ENCODE results near the gene NARS2. TPM values are rescaled to one million over a fixed set of nuclear protein-coding genes. Genes with fewer than 3 reads are reported as not detected.

The NARS2 gene
- total and polyA plus RNA-seq, 2 donors, result 25.0 to 30.1 TPM

- H3K27me3 ChIP-seq (ENCODE audit: control insufficient read depth in 2 of 2, insufficient read depth in 1 of 2, low read length in 1 of 2), result no peaks in the 10 kb centered on the region
- H3K36me3 ChIP-seq (ENCODE audit: control insufficient read depth in 2 of 2, insufficient read depth in 2 of 2, low read length in 1 of 2), result no peaks in the 10 kb centered on the region
- peaks cover 3 to 7% of the 10 kb centered on the region in 2 donors for H3K4me1 ChIP-seq (ENCODE audit: control insufficient read depth in 2 of 2, insufficient read depth in 2 of 2, low read length in 2 of 2)
- H3K9me3 ChIP-seq (ENCODE audit: control insufficient read depth in 2 of 2, insufficient read depth in 1 of 2, low read length in 1 of 2), result no peaks in the 10 kb centered on the region
- DNase-seq (ENCODE audit: low read depth in 6 of 9, low spot score in 9 of 9), result no peak
- no peak overlapping the region for H3K4me3 ChIP-seq (ENCODE audit: low read length in 2 of 2)
- H3K27ac ChIP-seq (ENCODE audit: low read depth in 1 of 2, low read length in 1 of 2), result no peak overlapping the region
These were observed 77.4 kb downstream of the NARS2 start for GRCh38 chr11:78497293-78497692.

GRCh38 chr11:78493413-78493975, 81.2 kb downstream of the NARS2 start:
- H3K27me3 ChIP-seq (ENCODE audit: control insufficient read depth in 2 of 2, insufficient read depth in 1 of 2, low read length in 1 of 2), result no peaks in the 10 kb centered on the region
- H3K9me3 ChIP-seq (ENCODE audit: control insufficient read depth in 2 of 2, insufficient read depth in 1 of 2, low read length in 1 of 2), result no peaks in the 10 kb centered on the region
- no peak overlapping the region for H3K27ac ChIP-seq (ENCODE audit: low read depth in 1 of 2, low read length in 1 of 2)
- peaks cover 3 to 7% of the 10 kb centered on the region in 2 donors for H3K4me1 ChIP-seq (ENCODE audit: control insufficient read depth in 2 of 2, insufficient read depth in 2 of 2, low read length in 2 of 2)
- WGBS, result 78% methylated on average over 3 of the region's 3 CpGs
- no peak overlapping the region for H3K4me3 ChIP-seq (ENCODE audit: low read length in 2 of 2)
- H3K36me3 ChIP-seq (ENCODE audit: control insufficient read depth in 2 of 2, insufficient read depth in 2 of 2, low read length in 1 of 2), result peaks cover 0 to 2% of the 10 kb centered on the region in 2 donors
- DNase-seq (ENCODE audit: low read depth in 6 of 9, low spot score in 9 of 9), result peak in 2 of 9 donors; percentile 4 to 42

GRCh38 chr11:78492973-78493372, 81.7 kb downstream of the NARS2 start:
- WGBS, result 90% methylated on average over 6 of the region's 6 CpGs
- no peak for DNase-seq (ENCODE audit: low read depth in 6 of 9, low spot score in 9 of 9)

GRCh38 chr11:78489184-78489583, 85.5 kb downstream of the NARS2 start:
- Histone ChIP-seq H3K27me3 (ENCODE audit: control insufficient read depth in 2 of 2, insufficient read depth in 1 of 2, low read length in 1 of 2) (no peaks in the 10 kb centered on the region), H3K4me3 (ENCODE audit: low read length in 2 of 2) (no peak overlapping the region), H3K9me3 (ENCODE audit: control insufficient read depth in 2 of 2, insufficient read depth in 1 of 2, low read length in 1 of 2) (no peaks in the 10 kb centered on the region), H3K36me3 (ENCODE audit: control insufficient read depth in 2 of 2, insufficient read depth in 2 of 2, low read length in 1 of 2) (peaks cover 0 to 5% of the 10 kb centered on the region in 2 donors), H3K27ac (ENCODE audit: low read depth in 1 of 2, low read length in 1 of 2) (no peak overlapping the region), H3K4me1 (ENCODE audit: control insufficient read depth in 2 of 2, insufficient read depth in 2 of 2, low read length in 2 of 2) (peaks cover 3% of the 10 kb centered on the region in 2 donors)
- DNase-seq (ENCODE audit: low read depth in 6 of 9, low spot score in 9 of 9), result no peak

More at GRCh38 chr11:78492973-78493372, 81.7 kb downstream of the NARS2 start:
- Histone ChIP-seq H3K4me3 (ENCODE audit: low read length in 2 of 2) (no peak overlapping the region), H3K27me3 (ENCODE audit: control insufficient read depth in 2 of 2, insufficient read depth in 1 of 2, low read length in 1 of 2) (no peaks in the 10 kb centered on the region), H3K4me1 (ENCODE audit: control insufficient read depth in 2 of 2, insufficient read depth in 2 of 2, low read length in 2 of 2) (peaks cover 3 to 7% of the 10 kb centered on the region in 2 donors), H3K27ac (ENCODE audit: low read depth in 1 of 2, low read length in 1 of 2) (no peak overlapping the region), H3K9me3 (ENCODE audit: control insufficient read depth in 2 of 2, insufficient read depth in 1 of 2, low read length in 1 of 2) (no peaks in the 10 kb centered on the region), H3K36me3 (ENCODE audit: control insufficient read depth in 2 of 2, insufficient read depth in 2 of 2, low read length in 1 of 2) (peaks cover 0 to 2% of the 10 kb centered on the region in 2 donors)

GRCh38 chr11:78478536-78478935, 96.1 kb downstream of the NARS2 start:
- no peak overlapping the region for H3K27ac ChIP-seq (ENCODE audit: low read depth in 1 of 2, low read length in 1 of 2)
- no peaks in the 10 kb centered on the region for H3K9me3 ChIP-seq (ENCODE audit: control insufficient read depth in 2 of 2, insufficient read depth in 1 of 2, low read length in 1 of 2)
- DNase-seq (ENCODE audit: low read depth in 6 of 9, low spot score in 9 of 9), result no peak
- 100% methylated on average over 2 of the region's 2 CpGs for WGBS
- H3K4me3 ChIP-seq (ENCODE audit: low read length in 2 of 2), result no peak overlapping the region
- no peaks in the 10 kb centered on the region for H3K27me3 ChIP-seq (ENCODE audit: control insufficient read depth in 2 of 2, insufficient read depth in 1 of 2, low read length in 1 of 2)
- H3K36me3 ChIP-seq (ENCODE audit: control insufficient read depth in 2 of 2, insufficient read depth in 2 of 2, low read length in 1 of 2), result peaks cover 2 to 13% of the 10 kb centered on the region in 2 donors
- no peaks in the 10 kb centered on the region for H3K4me1 ChIP-seq (ENCODE audit: control insufficient read depth in 2 of 2, insufficient read depth in 2 of 2, low read length in 2 of 2)

- no peak for DNase-seq (ENCODE audit: low read depth in 6 of 9, low spot score in 9 of 9)
These were observed 98.6 kb downstream of the NARS2 start for GRCh38 chr11:78476066-78476465.

GRCh38 chr11:78474451-78474850, 100.2 kb downstream of the NARS2 start:
- Histone ChIP-seq H3K27ac (ENCODE audit: low read depth in 1 of 2, low read length in 1 of 2) (no peak overlapping the region), H3K9me3 (ENCODE audit: control insufficient read depth in 2 of 2, insufficient read depth in 1 of 2, low read length in 1 of 2) (no peaks in the 10 kb centered on the region), H3K4me3 (ENCODE audit: low read length in 2 of 2) (no peak overlapping the region), H3K36me3 (ENCODE audit: control insufficient read depth in 2 of 2, insufficient read depth in 2 of 2, low read length in 1 of 2) (peaks cover 2 to 13% of the 10 kb centered on the region in 2 donors), H3K4me1 (ENCODE audit: control insufficient read depth in 2 of 2, insufficient read depth in 2 of 2, low read length in 2 of 2) (no peaks in the 10 kb centered on the region), H3K27me3 (ENCODE audit: control insufficient read depth in 2 of 2, insufficient read depth in 1 of 2, low read length in 1 of 2) (no peaks in the 10 kb centered on the region)
- DNase-seq (ENCODE audit: low read depth in 6 of 9, low spot score in 9 of 9), result no peak

More at GRCh38 chr11:78476066-78476465, 98.6 kb downstream of the NARS2 start:
- no peak overlapping the region for H3K27ac ChIP-seq (ENCODE audit: low read depth in 1 of 2, low read length in 1 of 2)
- no peaks in the 10 kb centered on the region for H3K9me3 ChIP-seq (ENCODE audit: control insufficient read depth in 2 of 2, insufficient read depth in 1 of 2, low read length in 1 of 2)
- no peaks in the 10 kb centered on the region for H3K4me1 ChIP-seq (ENCODE audit: control insufficient read depth in 2 of 2, insufficient read depth in 2 of 2, low read length in 2 of 2)
- peaks cover 2 to 13% of the 10 kb centered on the region in 2 donors for H3K36me3 ChIP-seq (ENCODE audit: control insufficient read depth in 2 of 2, insufficient read depth in 2 of 2, low read length in 1 of 2)
- no peaks in the 10 kb centered on the region for H3K27me3 ChIP-seq (ENCODE audit: control insufficient read depth in 2 of 2, insufficient read depth in 1 of 2, low read length in 1 of 2)
- no peak overlapping the region for H3K4me3 ChIP-seq (ENCODE audit: low read length in 2 of 2)
- 98% methylated on average over 1 of the region's 1 CpG for WGBS

GRCh38 chr11:78472905-78473304, 101.8 kb downstream of the NARS2 start:
- Histone ChIP-seq H3K4me3 (ENCODE audit: low read length in 2 of 2) (no peak overlapping the region), H3K27me3 (ENCODE audit: control insufficient read depth in 2 of 2, insufficient read depth in 1 of 2, low read length in 1 of 2) (no peaks in the 10 kb centered on the region), H3K27ac (ENCODE audit: low read depth in 1 of 2, low read length in 1 of 2) (no peak overlapping the region), H3K36me3 (ENCODE audit: control insufficient read depth in 2 of 2, insufficient read depth in 2 of 2, low read length in 1 of 2) (peaks cover 2 to 13% of the 10 kb centered on the region in 2 donors), H3K4me1 (ENCODE audit: control insufficient read depth in 2 of 2, insufficient read depth in 2 of 2, low read length in 2 of 2) (peaks cover 0 to under 1% of the 10 kb centered on the region in 2 donors), H3K9me3 (ENCODE audit: control insufficient read depth in 2 of 2, insufficient read depth in 1 of 2, low read length in 1 of 2) (no peaks in the 10 kb centered on the region)
- no peak for DNase-seq (ENCODE audit: low read depth in 6 of 9, low spot score in 9 of 9)
- 98% methylated on average over 4 of the region's 4 CpGs for WGBS

- no peaks in the 10 kb centered on the region for H3K27me3 ChIP-seq (ENCODE audit: control insufficient read depth in 2 of 2, insufficient read depth in 1 of 2, low read length in 1 of 2)
- no peak for DNase-seq (ENCODE audit: low read depth in 6 of 9, low spot score in 9 of 9)
- no peak overlapping the region for H3K27ac ChIP-seq (ENCODE audit: low read depth in 1 of 2, low read length in 1 of 2)
- H3K9me3 ChIP-seq (ENCODE audit: control insufficient read depth in 2 of 2, insufficient read depth in 1 of 2, low read length in 1 of 2), result no peaks in the 10 kb centered on the region
- H3K36me3 ChIP-seq (ENCODE audit: control insufficient read depth in 2 of 2, insufficient read depth in 2 of 2, low read length in 1 of 2), result peaks cover 0 to 8% of the 10 kb centered on the region in 2 donors
- no peak overlapping the region for H3K4me3 ChIP-seq (ENCODE audit: low read length in 2 of 2)
- H3K4me1 ChIP-seq (ENCODE audit: control insufficient read depth in 2 of 2, insufficient read depth in 2 of 2, low read length in 2 of 2), result peaks cover 0 to 2% of the 10 kb centered on the region in 2 donors
- WGBS, result 99% methylated on average over 3 of the region's 3 CpGs
These were observed 102.3 kb downstream of the NARS2 start for GRCh38 chr11:78472382-78472781.
